Astrocyte of the cerebellum (primary cell): ENCODE measurements around the gene TRPM8.

Source experiments
- DNase-seq: peaks from one replicate; pipeline ENCODE4 v3.0.0-alpha.2; 2011; ENCODE audit warnings: low read depth
- H3K4me3 ChIP-seq: 2 replicates; pipeline ENCODE4 v1.5.1; 2011; ENCODE audit warnings: mild to moderate bottlenecking, low read depth, low read length, moderate library complexity
- CTCF ChIP-seq: IDR thresholded peaks from 2 replicates; pipeline ENCODE4 v1.5.1; 2012; ENCODE audit warnings: low read length, low read depth, moderate library complexity, mild to moderate bottlenecking; ENCODE audit errors: missing control alignments
- in situ Hi-C: cut with HindIII; loops from 2 replicates; pipeline ENCODE4 v1.10.0; 2017; ENCODE audit warnings: low sequenced_read_pairs

Gene TRPM8

GRCh38 chr2:234050455-234051135 lies 133.4 kb downstream of the TRPM8 start, which contains the start of gene SPP2:
TSS of gene SPP2 (plus strand) at chr2:234050702. CDS start at chr2:234050787, 85 bp downstream.
- no peak for DNase-seq
- in situ Hi-C loops: no loop called here
- H3K4me3 ChIP-seq: no peak within 1 kb of the TSS
- no peak for TF ChIP-seq CTCF

GRCh38 chr2:234051374-234052070 lies 134.3 kb downstream of the TRPM8 start:
- TF ChIP-seq CTCF: no peak
- in situ Hi-C loops: no loop called here
- DNase-seq: no peak
- H3K4me3 ChIP-seq: no peak overlapping the region

- no peak for DNase-seq
- H3K4me3 ChIP-seq: no peak overlapping the region
- in situ Hi-C loops: no loop called here
- TF ChIP-seq CTCF: no peak
These were observed 141.7 kb downstream of the TRPM8 start for GRCh38 chr2:234058881-234059280.

- in situ Hi-C loops: loop anchor here (5.0 kb wide), 1 partner anchor 47 kb away; no protein-coding TSS in a partner anchor
- DNase-seq: no peak
- TF ChIP-seq CTCF: no peak
- no peak overlapping the region for H3K4me3 ChIP-seq
These were observed 143.1 kb downstream of the TRPM8 start for GRCh38 chr2:234060236-234060635.

GRCh38 chr2:234061624-234062257 lies 144.6 kb downstream of the TRPM8 start:
- in situ Hi-C loops: loop anchor here (5.0 kb wide), 1 partner anchor 46 kb away; no protein-coding TSS in a partner anchor
- DNase-seq: no peak
- H3K4me3 ChIP-seq: no peak overlapping the region
- TF ChIP-seq CTCF: no peak

GRCh38 chr2:234066587-234066986 lies 149.4 kb downstream of the TRPM8 start:
- TF ChIP-seq CTCF: no peak
- in situ Hi-C loops: no loop called here
- no peak for DNase-seq
- no peak overlapping the region for H3K4me3 ChIP-seq
